AG09319 (cell line): ENCODE data around the gene CFAP221.

Experiments
- DNase-seq: peaks from one replicate; pipeline ENCODE4 v3.0.0-alpha.2; 2010; ENCODE audit warnings: low read depth; ENCODE audit errors: extremely low read depth
- CTCF ChIP-seq: IDR thresholded peaks from 2 replicates; pipeline ENCODE4 v1.5.1; 2011; ENCODE audit warnings: low read depth, mild to moderate bottlenecking, inconsistent platforms, low read length, moderate library complexity

CFAP221 gene

GRCh38 chr2:119549241-119549640 is 5.0 kb downstream of the CFAP221 start:
- TF ChIP-seq CTCF: no peak
- no peak for DNase-seq

- no peak for TF ChIP-seq CTCF
Measured at GRCh38 chr2:119550346-119550745, 6.1 kb downstream of the CFAP221 start.

GRCh38 chr2:119550856-119551255 is 6.6 kb downstream of the CFAP221 start:
- TF ChIP-seq CTCF: no peak
- no peak for DNase-seq

More at GRCh38 chr2:119550346-119550745, 6.1 kb downstream of the CFAP221 start:
- DNase-seq: no peak

GRCh38 chr2:119552902-119553301 is 8.7 kb downstream of the CFAP221 start:
- no peak for TF ChIP-seq CTCF
- no peak for DNase-seq

- TF ChIP-seq CTCF: no peak
- DNase-seq: no peak
Measured at GRCh38 chr2:119553687-119554344, 9.6 kb downstream of the CFAP221 start.

GRCh38 chr2:119565481-119565880 is 21.2 kb downstream of the CFAP221 start:
- DNase-seq: no peak
- no peak for TF ChIP-seq CTCF

GRCh38 chr2:119567292-119567691 is 23.0 kb downstream of the CFAP221 start:
- DNase-seq: no peak

More at GRCh38 chr2:119567292-119567691, 23.0 kb downstream of the CFAP221 start:
- TF ChIP-seq CTCF: no peak
